Measurements from ENCODE around the gene RIMS4.

RIMS4 gene

GRCh38 chr20:44799691-44800090 is 10.7 kb downstream of the RIMS4 start:
- no peak overlapping the region for H3K4me3 ChIP-seq (ENCODE audit: low read depth, low read length)
- DNase-seq (ENCODE audit: low read depth): no peak
- no peak for TF ChIP-seq CTCF (conservative IDR thresholded peaks at IDR 0.05; ENCODE audit: low read depth, low read length)

GRCh38 chr20:44796758-44797457 is 13.4 kb downstream of the RIMS4 start:
- DNase-seq (ENCODE audit: low read depth): no peak
- no peak for TF ChIP-seq CTCF (conservative IDR thresholded peaks at IDR 0.05; ENCODE audit: low read depth, low read length)
- no peak overlapping the region for H3K4me3 ChIP-seq (ENCODE audit: low read depth, low read length)

DNA sequence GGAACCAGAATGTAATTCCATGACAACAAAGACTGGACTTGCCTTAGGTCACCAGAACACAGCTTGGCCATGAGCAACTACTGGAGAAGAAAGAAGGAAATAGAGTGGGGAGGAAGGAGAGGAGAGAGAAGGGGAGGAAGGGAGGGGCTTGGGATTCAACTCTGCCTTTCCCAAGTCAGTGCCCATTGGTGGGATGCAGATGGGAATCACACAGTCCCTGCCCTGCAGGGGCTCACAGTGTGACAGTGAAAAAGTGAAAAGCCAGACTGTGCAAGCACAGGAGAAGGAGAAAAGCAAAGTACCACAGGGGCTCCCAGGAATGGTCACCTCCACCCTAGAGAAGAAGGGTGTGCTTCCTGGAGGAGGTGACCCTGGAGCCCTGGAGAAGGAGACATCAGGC is 14.0 kb downstream of the RIMS4 start:
- no peak overlapping the region for H3K4me3 ChIP-seq (ENCODE audit: low read depth, low read length)
- DNase-seq (ENCODE audit: low read depth): no peak
- no peak for TF ChIP-seq CTCF (conservative IDR thresholded peaks at IDR 0.05; ENCODE audit: low read depth, low read length)

DNA sequence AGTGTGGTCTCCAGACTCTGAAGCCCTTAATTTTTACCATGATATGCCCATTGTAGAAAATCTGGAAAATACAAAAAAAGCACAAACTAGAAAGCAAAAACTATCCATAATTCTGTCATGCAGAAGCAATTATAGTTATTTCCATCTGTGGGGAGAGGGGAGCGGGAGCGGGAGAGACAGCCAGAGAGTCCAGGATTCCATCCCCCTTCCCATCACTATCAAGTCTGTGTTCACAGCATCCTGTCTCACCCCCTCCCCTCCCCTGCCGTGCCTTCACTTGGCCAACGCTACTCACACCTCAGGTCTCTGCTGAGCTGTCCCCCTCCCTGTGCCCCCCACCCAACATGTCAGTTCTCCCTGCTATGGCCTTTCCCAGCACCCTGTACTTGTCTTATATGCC is 14.5 kb downstream of the RIMS4 start:
- no peak for DNase-seq (ENCODE audit: low read depth)
- no peak overlapping the region for H3K4me3 ChIP-seq (ENCODE audit: low read depth, low read length)
- TF ChIP-seq CTCF (conservative IDR thresholded peaks at IDR 0.05; ENCODE audit: low read depth, low read length): no peak

DNA sequence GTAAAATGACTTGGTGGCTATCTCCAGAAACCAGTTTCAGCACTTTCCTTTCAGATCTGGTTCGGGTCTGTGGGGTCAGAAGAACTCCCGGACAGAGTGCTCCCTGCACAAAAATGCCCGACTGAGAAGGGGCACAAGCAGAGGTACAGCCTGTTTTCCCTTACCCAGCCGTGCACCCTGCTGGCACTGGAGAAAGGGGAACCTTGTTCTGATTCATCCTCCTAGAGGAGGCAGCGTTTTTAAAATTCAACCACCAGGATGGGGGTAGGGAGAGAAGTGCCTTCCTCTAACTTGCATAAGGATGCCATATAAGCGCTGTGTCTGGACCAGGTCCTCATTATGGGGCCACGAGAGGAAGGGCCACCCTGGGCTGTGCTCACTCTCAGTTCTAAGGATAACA is 17.6 kb downstream of the RIMS4 start:
- H3K4me3 ChIP-seq (ENCODE audit: low read depth, low read length): no peak overlapping the region
- no peak for DNase-seq (ENCODE audit: low read depth)
- no peak for TF ChIP-seq CTCF (conservative IDR thresholded peaks at IDR 0.05; ENCODE audit: low read depth, low read length)

- TF ChIP-seq CTCF (conservative IDR thresholded peaks at IDR 0.05; ENCODE audit: low read depth, low read length): no peak
- DNase-seq (ENCODE audit: low read depth): no peak
- no peak overlapping the region for H3K4me3 ChIP-seq (ENCODE audit: low read depth, low read length)
Measured at GRCh38 chr20:44790638-44791393, 19.5 kb downstream of the RIMS4 start.
